Breast epithelium (tissue), 4 donors: ENCODE results near the gene GRXCR2. TPM values are rescaled to one million over a fixed set of nuclear protein-coding genes. Genes with fewer than 3 reads are reported as not detected.

Experiments used
- DNase-seq, 2 donors: peaks; one replicate each; pipeline ENCODE4 v3.0.0-alpha.2; 2019; ENCODE audit warnings: low spot score in 2 of 2
- H3K27ac ChIP-seq, 2 donors: fragments of 200-600 bp; sonication (generic) in 1 of 2; one replicate each; pipeline ENCODE4 v1.5.1; 2016 to 2019; ENCODE audit warnings: mild to moderate bottlenecking in 1 of 2
- H3K27me3 ChIP-seq, 2 donors: fragments of 200-600 bp; sonication (generic) in 1 of 2; one replicate each; pipeline versions ENCODE4 v1.5.1 to v1.6.0; 2017 to 2019; ENCODE audit warnings: control low read depth in 1 of 2, mild to moderate bottlenecking in 1 of 2
- H3K36me3 ChIP-seq: fragments of 200-600 bp; one replicate; pipeline ENCODE4 v1.5.1; 2019
- H3K4me1 ChIP-seq, 2 donors: fragments of 200-600 bp; sonication (generic); one replicate each; pipeline ENCODE4 v1.5.1; 2016 to 2019; ENCODE audit warnings: control low read depth in 1 of 2
- H3K4me3 ChIP-seq, 3 donors: fragments of 200-600 bp; sonication (generic); 1 replicate in 2 of 3; 2 replicates in 1 of 3; pipeline ENCODE4 v1.5.1; 2016 to 2019; ENCODE audit warnings: mild to moderate bottlenecking in 3 of 3, moderate library complexity in 2 of 3
- H3K9me3 ChIP-seq, 2 donors: fragments of 200-600 bp; sonication (generic) in 1 of 2; one replicate each; pipeline ENCODE4 v1.5.1; 2016 to 2019; ENCODE audit warnings: control low read depth in 1 of 2
- POLR2A ChIP-seq: fragments of 450-650 bp; IDR thresholded peaks from one replicate; pipeline ENCODE4 v1.6.1; 2016; ENCODE audit warnings: antibody characterized with exemption, mild to moderate bottlenecking, moderate library complexity
- POLR2AphosphoS5 ChIP-seq, 3 donors: sonication (generic); formaldehyde crosslinking; IDR thresholded peaks; one replicate each; pipeline ENCODE4 v1.6.1; 2017; ENCODE audit warnings: antibody characterized with exemption in 3 of 3
- intact Hi-C: fragments of 100-400 bp; cut with DNase I; formaldehyde crosslinking; loops from one replicate; pipeline ENCODE4 v1.15.1; 2023; ENCODE audit warnings: low total_unique reads
- total RNA-seq, 3 donors: library from RNA; depleted of rRNA; stranded (reverse); fragments of >200 nt; gene quantifications; one replicate each; pipeline ENCODE4 v1.1.0, GENCODE V29; 2016
- TF ChIP-seq, protein P1 (sequence below), 3 donors: fragments of 450-650 bp; IDR thresholded peaks; one replicate each; pipeline ENCODE4 v1.5.1; 2016 to 2017; ENCODE audit warnings: antibody characterized with exemption in 3 of 3, mild to moderate bottlenecking in 3 of 3, moderate library complexity in 3 of 3

The GRXCR2 gene
- total RNA-seq, 3 donors from 2014 or later: 0.29 TPM; not detected in 2

DNA sequence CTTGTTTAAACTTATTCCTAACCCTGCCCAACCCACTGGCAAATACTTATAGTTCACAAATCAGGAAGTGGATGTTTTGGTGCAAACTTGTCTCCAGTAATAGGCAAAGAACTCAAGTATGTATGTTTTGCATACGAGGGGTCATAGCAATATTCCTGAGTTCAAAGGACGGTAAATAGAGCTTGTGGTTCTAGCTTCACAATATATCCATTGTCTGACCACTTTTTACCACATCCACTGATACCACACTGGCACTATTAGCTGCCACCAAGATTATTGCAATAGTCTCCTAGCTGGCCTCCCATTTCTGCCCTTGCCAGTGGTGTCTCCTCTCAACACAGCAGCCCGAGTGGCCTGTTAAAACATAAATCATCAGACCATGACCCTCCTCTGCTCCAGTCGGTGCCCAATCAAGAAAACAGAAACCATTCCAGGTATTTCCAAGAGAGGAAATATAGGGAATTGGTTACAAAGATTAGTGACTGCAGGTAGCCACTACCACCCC is 17.0 kb downstream of the GRXCR2 start:
- H3K9me3 ChIP-seq: no peaks in the 10 kb centered on the region
- no peaks in the 10 kb centered on the region for H3K27me3 ChIP-seq
- no peak for DNase-seq
- H3K4me3 ChIP-seq: peak overlapping the region; percentile 33 to 66 (median 45)
- H3K36me3 ChIP-seq: no peaks in the 10 kb centered on the region
- no peak for TF ChIP-seq POLR2A
- TF ChIP-seq, protein P1, sequence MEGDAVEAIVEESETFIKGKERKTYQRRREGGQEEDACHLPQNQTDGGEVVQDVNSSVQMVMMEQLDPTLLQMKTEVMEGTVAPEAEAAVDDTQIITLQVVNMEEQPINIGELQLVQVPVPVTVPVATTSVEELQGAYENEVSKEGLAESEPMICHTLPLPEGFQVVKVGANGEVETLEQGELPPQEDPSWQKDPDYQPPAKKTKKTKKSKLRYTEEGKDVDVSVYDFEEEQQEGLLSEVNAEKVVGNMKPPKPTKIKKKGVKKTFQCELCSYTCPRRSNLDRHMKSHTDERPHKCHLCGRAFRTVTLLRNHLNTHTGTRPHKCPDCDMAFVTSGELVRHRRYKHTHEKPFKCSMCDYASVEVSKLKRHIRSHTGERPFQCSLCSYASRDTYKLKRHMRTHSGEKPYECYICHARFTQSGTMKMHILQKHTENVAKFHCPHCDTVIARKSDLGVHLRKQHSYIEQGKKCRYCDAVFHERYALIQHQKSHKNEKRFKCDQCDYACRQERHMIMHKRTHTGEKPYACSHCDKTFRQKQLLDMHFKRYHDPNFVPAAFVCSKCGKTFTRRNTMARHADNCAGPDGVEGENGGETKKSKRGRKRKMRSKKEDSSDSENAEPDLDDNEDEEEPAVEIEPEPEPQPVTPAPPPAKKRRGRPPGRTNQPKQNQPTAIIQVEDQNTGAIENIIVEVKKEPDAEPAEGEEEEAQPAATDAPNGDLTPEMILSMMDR (IDR thresholded peaks at IDR 0.05): no peak
- H3K4me1 ChIP-seq: no peaks in the 10 kb centered on the region
- intact Hi-C loops: no loop called here
- peak overlapping the region; percentile 69 to 76 for H3K27ac ChIP-seq

- TF ChIP-seq, protein P1 (IDR thresholded peaks at IDR 0.05): no peak
- TF ChIP-seq POLR2AphosphoS5 (IDR thresholded peaks at IDR 0.05): no peak
- TF ChIP-seq POLR2A: no peak
- Histone ChIP-seq H3K4me3 (no peak overlapping the region), H3K4me1 (no peaks in the 10 kb centered on the region), H3K9me3 (no peaks in the 10 kb centered on the region), H3K27ac (peak overlapping the region in 1 of 2 donors; percentile 35), H3K36me3 (no peaks in the 10 kb centered on the region), H3K27me3 (no peaks in the 10 kb centered on the region)
- intact Hi-C loops: no loop called here
- DNase-seq: no peak
Observed at GRCh38 chr5:145854651-145855258, 18.1 kb downstream of the GRXCR2 start.

DNA sequence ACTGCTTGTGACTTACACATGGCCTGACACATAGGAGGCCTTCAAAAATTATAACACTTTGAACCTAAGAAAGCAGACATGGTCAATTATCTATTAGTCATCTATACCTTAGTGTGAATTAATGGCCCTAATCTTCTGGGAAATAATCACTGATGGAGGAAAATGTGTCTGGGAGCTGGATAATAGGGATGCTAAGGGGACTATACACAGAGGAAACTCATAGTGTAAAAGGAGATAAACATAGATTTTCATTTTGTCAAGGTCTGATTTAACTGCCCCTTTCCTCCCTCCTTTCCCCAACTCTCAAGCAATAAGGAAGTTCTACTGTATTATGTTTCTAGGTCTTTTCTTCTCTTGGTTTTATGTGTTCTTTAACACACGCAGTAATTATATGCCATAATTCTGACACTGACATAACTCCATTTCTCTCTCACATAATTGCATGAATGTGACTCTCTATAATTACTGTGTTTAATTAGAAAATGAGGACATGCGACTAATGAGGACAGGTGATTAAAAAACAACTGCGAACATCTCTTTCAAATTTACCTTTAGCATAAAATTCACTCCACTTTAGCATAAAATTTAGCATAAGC is 18.9 kb downstream of the GRXCR2 start:
- no peaks in the 10 kb centered on the region for H3K4me1 ChIP-seq
- TF ChIP-seq POLR2A: no peak
- TF ChIP-seq, protein P1 (IDR thresholded peaks at IDR 0.05): no peak
- TF ChIP-seq POLR2AphosphoS5 (IDR thresholded peaks at IDR 0.05): no peak
- DNase-seq: no peak
- H3K27me3 ChIP-seq: no peaks in the 10 kb centered on the region
- no peak overlapping the region for H3K4me3 ChIP-seq
- no peaks in the 10 kb centered on the region for H3K9me3 ChIP-seq
- H3K36me3 ChIP-seq: no peaks in the 10 kb centered on the region
- H3K27ac ChIP-seq: no peak overlapping the region
- intact Hi-C loops: no loop called here

- DNase-seq: no peak
- intact Hi-C loops: no loop called here
- Histone ChIP-seq H3K27ac (no peak overlapping the region), H3K36me3 (no peaks in the 10 kb centered on the region), H3K9me3 (no peaks in the 10 kb centered on the region), H3K4me1 (no peaks in the 10 kb centered on the region), H3K4me3 (no peak overlapping the region), H3K27me3 (no peaks in the 10 kb centered on the region)
- no peak for TF ChIP-seq POLR2AphosphoS5 (IDR thresholded peaks at IDR 0.05)
- TF ChIP-seq POLR2A: no peak
- TF ChIP-seq, protein P1 (IDR thresholded peaks at IDR 0.05): no peak
Observed at GRCh38 chr5:145852990-145853389, 19.8 kb downstream of the GRXCR2 start.

GRCh38 chr5:145848854-145849253 is 24.0 kb downstream of the GRXCR2 start:
- H3K27me3 ChIP-seq: no peaks in the 10 kb centered on the region
- DNase-seq: no peak
- TF ChIP-seq POLR2A (no peak), POLR2AphosphoS5 (IDR thresholded peaks at IDR 0.05) (no peak)
- TF ChIP-seq, protein P1 (IDR thresholded peaks at IDR 0.05): no peak
- no peaks in the 10 kb centered on the region for H3K4me1 ChIP-seq
- H3K27ac ChIP-seq: no peak overlapping the region
- intact Hi-C loops: no loop called here
- H3K36me3 ChIP-seq: no peaks in the 10 kb centered on the region
- no peaks in the 10 kb centered on the region for H3K9me3 ChIP-seq
- no peak overlapping the region for H3K4me3 ChIP-seq
